Jurkat, Clone E6-1 (cell line): ENCODE results near the gene GAS7.

Source experiments
- DNase-seq: peaks from one replicate; pipeline ENCODE4 v3.0.0-alpha.2; 2011; ENCODE audit warnings: low read depth, low spot score
- H3K4me3 ChIP-seq: 2 replicates; pipeline ENCODE4 v1.5.1; 2011; ENCODE audit warnings: mild to moderate bottlenecking, low read length, control low read depth, moderate library complexity

GAS7 gene

GRCh38 chr17:9977180-9977575 lies 221.2 kb downstream of the GAS7 start:
- H3K4me3 ChIP-seq = no peak overlapping the region
- DNase-seq = no peak

- H3K4me3 ChIP-seq = no peak overlapping the region
- no peak for DNase-seq
These were observed 221.9 kb downstream of the GAS7 start for GRCh38 chr17:9976283-9977179.

- no peak overlapping the region for H3K4me3 ChIP-seq
- no peak for DNase-seq
These were observed 223.7 kb downstream of the GAS7 start for GRCh38 chr17:9974448-9975381.

- DNase-seq = no peak
- no peak overlapping the region for H3K4me3 ChIP-seq
These were observed 224.5 kb downstream of the GAS7 start for GRCh38 chr17:9973669-9974447.

- H3K4me3 ChIP-seq = no peak overlapping the region
- DNase-seq = no peak
These were observed 226.4 kb downstream of the GAS7 start for GRCh38 chr17:9971991-9972390.

- DNase-seq = no peak
- no peak overlapping the region for H3K4me3 ChIP-seq
These were observed 229.0 kb downstream of the GAS7 start for GRCh38 chr17:9969301-9969935.

- DNase-seq = no peak
These were observed 229.5 kb downstream of the GAS7 start for GRCh38 chr17:9968881-9969280.

GRCh38 chr17:9968008-9968407 lies 230.4 kb downstream of the GAS7 start:
- DNase-seq = no peak
- no peak overlapping the region for H3K4me3 ChIP-seq

More at GRCh38 chr17:9968881-9969280, 229.5 kb downstream of the GAS7 start:
- no peak overlapping the region for H3K4me3 ChIP-seq

- no peak overlapping the region for H3K4me3 ChIP-seq
- DNase-seq = peak; percentile 21
These were observed 238.9 kb downstream of the GAS7 start for GRCh38 chr17:9959377-9959981.

- H3K4me3 ChIP-seq = no peak overlapping the region
- DNase-seq = no peak
These were observed 239.7 kb downstream of the GAS7 start for GRCh38 chr17:9958586-9959281.

GRCh38 chr17:9957244-9957643 lies 241.2 kb downstream of the GAS7 start:
- DNase-seq = no peak
- no peak overlapping the region for H3K4me3 ChIP-seq

GRCh38 chr17:9956474-9957131 lies 241.8 kb downstream of the GAS7 start:
- H3K4me3 ChIP-seq = no peak overlapping the region
- DNase-seq = no peak

GRCh38 chr17:9953492-9953891 lies 244.9 kb downstream of the GAS7 start:
- H3K4me3 ChIP-seq = no peak overlapping the region
- DNase-seq = no peak

- H3K4me3 ChIP-seq = no peak overlapping the region
- no peak for DNase-seq
These were observed 246.6 kb downstream of the GAS7 start for GRCh38 chr17:9951803-9952202.

GRCh38 chr17:9948928-9949327 lies 249.5 kb downstream of the GAS7 start:
- DNase-seq = no peak
- H3K4me3 ChIP-seq = no peak overlapping the region

GRCh38 chr17:9944704-9945103 lies 253.7 kb downstream of the GAS7 start:
- no peak for DNase-seq
- H3K4me3 ChIP-seq = no peak overlapping the region

GRCh38 chr17:9943343-9943742 lies 255.1 kb downstream of the GAS7 start:
- no peak overlapping the region for H3K4me3 ChIP-seq
- no peak for DNase-seq
